ENCODE data around the gene PLXNA4. TPM values are rescaled to one million over a fixed set of nuclear protein-coding genes. Genes with fewer than 3 reads are reported as not detected.

The PLXNA4 gene
- total RNA-seq, 4 donors from 2014 or later = 1.1 to 2.8 (median 1.4) TPM

GRCh38 chr7:132211971-132212370 lies 364.3 kb downstream of the PLXNA4 start:
- no peaks in the 10 kb centered on the region for H3K36me3 ChIP-seq
- 97% methylated on average over 4 of the region's 4 CpGs; no CpG with 5 or more reads in 1 of the 2 donors for WGBS, 2 donors (ENCODE audit: low coverage in 1 of 2)
- intact Hi-C loops (cut with DNase I; ENCODE audit: low total_unique reads) = no loop called here
- no peaks in the 10 kb centered on the region for H3K9me3 ChIP-seq
- no peak overlapping the region for H3K4me3 ChIP-seq
- H3K27me3 ChIP-seq = no peaks in the 10 kb centered on the region
- no peak overlapping the region for H3K27ac ChIP-seq
- TF ChIP-seq EP300 (IDR thresholded peaks at IDR 0.05; ENCODE audit: low read depth) = no peak
- no peak for TF ChIP-seq POLR2AphosphoS5 (IDR thresholded peaks at IDR 0.05)
- TF ChIP-seq CTCF (IDR thresholded peaks at IDR 0.05) = no peak
- no peak for TF ChIP-seq POLR2A (IDR thresholded peaks at IDR 0.05)
- DNase-seq = no peak
- in situ Hi-C loops (cut with MboI; ENCODE audit: low pct_ligation_motif_present in 1 of 4, low pct_unique_long_range_greater_than_20kb in 1 of 4, low sequenced_read_pairs in 3 of 4) = no loop called here
- H3K4me1 ChIP-seq = no peaks in the 10 kb centered on the region

GRCh38 chr7:132210821-132211220 lies 365.4 kb downstream of the PLXNA4 start:
- no peak overlapping the region for H3K27ac ChIP-seq
- intact Hi-C loops (cut with DNase I; ENCODE audit: low total_unique reads) = no loop called here
- in situ Hi-C loops (cut with MboI; ENCODE audit: low pct_ligation_motif_present in 1 of 4, low pct_unique_long_range_greater_than_20kb in 1 of 4, low sequenced_read_pairs in 3 of 4) = no loop called here
- no peaks in the 10 kb centered on the region for H3K9me3 ChIP-seq
- no peak for DNase-seq
- H3K4me3 ChIP-seq = no peak overlapping the region
- no peaks in the 10 kb centered on the region for H3K27me3 ChIP-seq
- H3K4me1 ChIP-seq = no peaks in the 10 kb centered on the region
- TF ChIP-seq EP300 (IDR thresholded peaks at IDR 0.05; ENCODE audit: low read depth) = no peak
- TF ChIP-seq CTCF (IDR thresholded peaks at IDR 0.05) = no peak
- TF ChIP-seq POLR2AphosphoS5 (IDR thresholded peaks at IDR 0.05) = no peak
- TF ChIP-seq POLR2A (IDR thresholded peaks at IDR 0.05) = no peak
- H3K36me3 ChIP-seq = no peaks in the 10 kb centered on the region
- 94 to 100% methylated on average over 1 to 10 of the region's 14 CpGs for WGBS, 2 donors (ENCODE audit: low coverage in 1 of 2)

- in situ Hi-C loops (cut with MboI; ENCODE audit: low pct_ligation_motif_present in 1 of 4, low pct_unique_long_range_greater_than_20kb in 1 of 4, low sequenced_read_pairs in 3 of 4) = no loop called here
- H3K4me1 ChIP-seq = no peaks in the 10 kb centered on the region
- H3K36me3 ChIP-seq = no peaks in the 10 kb centered on the region
- no peak overlapping the region for H3K27ac ChIP-seq
- H3K4me3 ChIP-seq = no peak overlapping the region
- TF ChIP-seq EP300 (IDR thresholded peaks at IDR 0.05; ENCODE audit: low read depth) (no peak), CTCF (IDR thresholded peaks at IDR 0.05) (no peak), POLR2AphosphoS5 (IDR thresholded peaks at IDR 0.05) (no peak), POLR2A (IDR thresholded peaks at IDR 0.05) (no peak)
- WGBS, 2 donors (ENCODE audit: low coverage in 1 of 2) = 80 to 91% methylated on average over 1 to 2 of the region's 2 CpGs
- H3K9me3 ChIP-seq = no peaks in the 10 kb centered on the region
- no peak for DNase-seq
- H3K27me3 ChIP-seq = no peaks in the 10 kb centered on the region
- intact Hi-C loops (cut with DNase I; ENCODE audit: low total_unique reads) = no loop called here
Observed at GRCh38 chr7:132207782-132208181, 368.5 kb downstream of the PLXNA4 start.

- Histone ChIP-seq H3K36me3 (no peaks in the 10 kb centered on the region), H3K4me1 (no peaks in the 10 kb centered on the region), H3K9me3 (no peaks in the 10 kb centered on the region), H3K27ac (no peak overlapping the region), H3K4me3 (no peak overlapping the region), H3K27me3 (no peaks in the 10 kb centered on the region)
- intact Hi-C loops (cut with DNase I; ENCODE audit: low total_unique reads) = no loop called here
- no peak for DNase-seq
- 72% methylated on average over 9 of the region's 9 CpGs; no CpG with 5 or more reads in 1 of the 2 donors for WGBS, 2 donors (ENCODE audit: low coverage in 1 of 2)
- TF ChIP-seq EP300 (IDR thresholded peaks at IDR 0.05; ENCODE audit: low read depth) = no peak
- in situ Hi-C loops (cut with MboI; ENCODE audit: low pct_ligation_motif_present in 1 of 4, low pct_unique_long_range_greater_than_20kb in 1 of 4, low sequenced_read_pairs in 3 of 4) = no loop called here
Observed at GRCh38 chr7:132207211-132207610, 369.1 kb downstream of the PLXNA4 start.

- no peaks in the 10 kb centered on the region for H3K4me1 ChIP-seq
- in situ Hi-C loops (cut with MboI; ENCODE audit: low pct_ligation_motif_present in 1 of 4, low pct_unique_long_range_greater_than_20kb in 1 of 4, low sequenced_read_pairs in 3 of 4) = no loop called here
- H3K36me3 ChIP-seq = no peaks in the 10 kb centered on the region
- intact Hi-C loops (cut with DNase I; ENCODE audit: low total_unique reads) = no loop called here
- no peak for DNase-seq
- H3K27me3 ChIP-seq = no peaks in the 10 kb centered on the region
- no peaks in the 10 kb centered on the region for H3K9me3 ChIP-seq
- H3K27ac ChIP-seq = no peak overlapping the region
- TF ChIP-seq EP300 (IDR thresholded peaks at IDR 0.05; ENCODE audit: low read depth) = no peak
- WGBS, 2 donors (ENCODE audit: low coverage in 1 of 2) = 69 to 93% methylated on average over 2 to 8 of the region's 8 CpGs
- H3K4me3 ChIP-seq = no peak overlapping the region
Observed at GRCh38 chr7:132206594-132206993, 369.7 kb downstream of the PLXNA4 start.
